HG02840 (cell line): Measurements from ENCODE around the gene PRDM1.

ENCODE experiments used
- ATAC-seq: cut with Tn5 transposase; IDR thresholded peaks from one replicate; pipeline ENCODE4 v1.9.1; 2021; ENCODE audit warnings: mild to moderate bottlenecking, moderate library complexity, moderate number of reproducible peaks; ENCODE audit not compliant: unreplicated experiment, low FRiP score

The PRDM1 gene

DNA sequence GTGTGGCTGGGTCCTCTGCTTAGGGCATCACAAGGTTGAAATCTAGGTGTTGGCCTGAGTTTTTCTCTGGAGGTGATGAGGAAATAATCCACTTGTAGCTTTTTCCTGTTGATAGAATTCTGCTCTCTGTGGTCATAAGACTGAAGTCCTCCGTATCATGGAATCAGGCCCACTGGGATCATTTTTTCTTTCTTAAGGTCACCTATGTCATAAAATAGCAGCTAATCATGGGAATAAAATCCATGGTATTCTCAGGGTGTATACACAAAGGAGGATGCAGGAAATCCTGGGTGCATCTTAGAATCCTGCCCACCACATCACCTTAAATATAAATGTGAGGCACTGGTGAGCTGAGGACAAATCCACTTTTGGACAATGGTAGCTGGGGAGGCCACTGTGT lies 72.7 kb downstream of the PRDM1 start:
- no peak for ATAC-seq
